Left renal cortex interstitium (tissue), 4 donors: Measurements from ENCODE around the gene KAZN. TPM values are rescaled to one million over a fixed set of nuclear protein-coding genes. Genes with fewer than 3 reads are reported as not detected.

Experiments
- DNase-seq, 4 donors: peaks; one replicate each; pipeline ENCODE4 v3.0.0-alpha.2; 2013; ENCODE audit warnings: low read depth in 4 of 4, low spot score in 2 of 4, missing footprints in 1 of 4
- polyA plus RNA-seq, 4 donors: library from polyadenylated mRNA; unstranded; fragments of 120-200 nt; gene quantifications; one replicate each; pipeline ENCODE4 v1.2.1, GENCODE V29; 2013; ENCODE audit not compliant: insufficient read length in 4 of 4

KAZN gene
- polyA plus RNA-seq, 4 donors: 33.0 to 47.4 (median 37.7) TPM

GRCh38 chr1:14782741-14783591 is 184.5 kb downstream of the KAZN start:
- no peak for DNase-seq

GRCh38 chr1:14783592-14783886 is 185.1 kb downstream of the KAZN start:
- DNase-seq: no peak

GRCh38 chr1:14784790-14785773 is 186.6 kb downstream of the KAZN start:
- DNase-seq: no peak

GRCh38 chr1:14786109-14786675 is 187.7 kb downstream of the KAZN start:
- DNase-seq: no peak

- no peak for DNase-seq
Measured at GRCh38 chr1:14786681-14787080, 188.2 kb downstream of the KAZN start.

GRCh38 chr1:14787604-14788003 is 189.1 kb downstream of the KAZN start:
- no peak for DNase-seq

GRCh38 chr1:14788080-14788479 is 189.6 kb downstream of the KAZN start:
- DNase-seq: no peak

- DNase-seq: no peak
Measured at GRCh38 chr1:14790982-14791381, 192.5 kb downstream of the KAZN start.

- no peak for DNase-seq
Measured at GRCh38 chr1:14791654-14792053, 193.2 kb downstream of the KAZN start.

- DNase-seq: no peak
Measured at GRCh38 chr1:14794136-14794768, 195.8 kb downstream of the KAZN start.

GRCh38 chr1:14794906-14795305 is 196.4 kb downstream of the KAZN start:
- DNase-seq: no peak

GRCh38 chr1:14795589-14795988 is 197.1 kb downstream of the KAZN start:
- no peak for DNase-seq

- no peak for DNase-seq
Measured at GRCh38 chr1:14800014-14800413, 201.5 kb downstream of the KAZN start.

- DNase-seq: no peak
Measured at GRCh38 chr1:14800500-14801076, 202.1 kb downstream of the KAZN start.

GRCh38 chr1:14803002-14803789 is 204.7 kb downstream of the KAZN start:
- DNase-seq: no peak

- DNase-seq: no peak
Measured at GRCh38 chr1:14804626-14805025, 206.1 kb downstream of the KAZN start.

- DNase-seq: no peak
Measured at GRCh38 chr1:14806772-14807171, 208.3 kb downstream of the KAZN start.

- no peak for DNase-seq
Measured at GRCh38 chr1:14808768-14809167, 210.3 kb downstream of the KAZN start.

- DNase-seq: no peak
Measured at GRCh38 chr1:14809191-14809981, 210.9 kb downstream of the KAZN start.
